Glutamatergic neuron (in vitro differentiated cells): ENCODE measurements around the gene MEN1. TPM values are rescaled to one million over a fixed set of nuclear protein-coding genes. Genes with fewer than 3 reads are reported as not detected.
A peak's percentile ranks its signal among the peaks of the same experiment; 100 is the strongest.

Experiments
- DNase-seq: peaks from one replicate; pipeline ENCODE4 v3.0.0; 2022
- H3K27ac Mint-ChIP-seq: one replicate; pipeline ENCODE4 v1.8.0; 2020; ENCODE audit warnings: mild to moderate bottlenecking, mixed read lengths, inconsistent platforms; ENCODE audit not compliant: unreplicated experiment
- H3K27me3 Mint-ChIP-seq: one replicate; pipeline ENCODE4 v1.8.0; 2020; ENCODE audit warnings: mild to moderate bottlenecking, moderate library complexity, mixed read lengths, inconsistent platforms; ENCODE audit not compliant: unreplicated experiment
- H3K36me3 Mint-ChIP-seq: one replicate; pipeline ENCODE4 v1.8.0; 2020; ENCODE audit warnings: mild to moderate bottlenecking, mixed read lengths, inconsistent platforms; ENCODE audit not compliant: unreplicated experiment
- H3K4me1 Mint-ChIP-seq: one replicate; pipeline ENCODE4 v1.8.0; 2020; ENCODE audit warnings: mild to moderate bottlenecking, low read depth, mixed read lengths, inconsistent platforms; ENCODE audit not compliant: unreplicated experiment
- H3K4me3 Mint-ChIP-seq: one replicate; pipeline ENCODE4 v1.8.0; 2020; ENCODE audit warnings: mild to moderate bottlenecking, mixed read lengths, inconsistent platforms; ENCODE audit not compliant: unreplicated experiment
- H3K9me3 Mint-ChIP-seq: one replicate; pipeline ENCODE4 v1.8.0; 2020; ENCODE audit warnings: mild to moderate bottlenecking, moderate library complexity, mixed read lengths, inconsistent platforms; ENCODE audit not compliant: unreplicated experiment
- CTCF ChIP-seq: fragments of 200-600 bp; sonication (generic); IDR thresholded peaks from one replicate; pipeline ENCODE4 v1.5.0; 2021; ENCODE audit not compliant: partially characterized antibody, unreplicated experiment
- total RNA-seq: library from RNA; stranded (reverse); fragmentation: NEBNext Ultra II Directional; extraction: Animal tissue kit (Norgen Biotek cat#: 25700); gene quantifications from one replicate; pipeline ENCODE4 v1.2.1, GENCODE V29; 2021; ENCODE audit not compliant: unreplicated experiment

The MEN1 gene
- total RNA-seq, 1 donor from 2014 or later = 39.7 TPM

- DNase-seq = no peak
- H3K27ac Mint-ChIP-seq = no peak overlapping the region
- peaks cover 5% of the 10 kb centered on the region for H3K9me3 Mint-ChIP-seq
- no peak overlapping the region for H3K4me3 Mint-ChIP-seq
- H3K27me3 Mint-ChIP-seq = peaks cover 8% of the 10 kb centered on the region
- H3K36me3 Mint-ChIP-seq = no peaks in the 10 kb centered on the region
- no peak for TF ChIP-seq CTCF
- peaks cover 12% of the 10 kb centered on the region for H3K4me1 Mint-ChIP-seq
These were observed 3.5 kb upstream of the MEN1 start for GRCh38 chr11:64813826-64814225.

GRCh38 chr11:64810891-64811272 is 531 bp upstream of the MEN1 start:
- H3K36me3 Mint-ChIP-seq = no peaks in the 10 kb centered on the region
- no peak for DNase-seq
- H3K4me1 Mint-ChIP-seq = peaks cover 6% of the 10 kb centered on the region
- TF ChIP-seq CTCF = no peak
- peaks cover 10% of the 10 kb centered on the region for H3K27me3 Mint-ChIP-seq
- H3K27ac Mint-ChIP-seq = peak overlapping the region; percentile 67
- peaks cover 7% of the 10 kb centered on the region for H3K9me3 Mint-ChIP-seq
- H3K4me3 Mint-ChIP-seq = peak overlapping the region; percentile 93

GRCh38 chr11:64809781-64810241 is 540 bp downstream of the MEN1 start:
- TF ChIP-seq CTCF = no peak
- H3K4me3 Mint-ChIP-seq = peak overlapping the region; percentile 93
- no peak overlapping the region for H3K27ac Mint-ChIP-seq
- H3K4me1 Mint-ChIP-seq = peaks cover 5% of the 10 kb centered on the region
- DNase-seq = peak; percentile 62
- H3K36me3 Mint-ChIP-seq = no peaks in the 10 kb centered on the region
- peaks cover 5% of the 10 kb centered on the region for H3K9me3 Mint-ChIP-seq
- H3K27me3 Mint-ChIP-seq = peaks cover 11% of the 10 kb centered on the region

DNA sequence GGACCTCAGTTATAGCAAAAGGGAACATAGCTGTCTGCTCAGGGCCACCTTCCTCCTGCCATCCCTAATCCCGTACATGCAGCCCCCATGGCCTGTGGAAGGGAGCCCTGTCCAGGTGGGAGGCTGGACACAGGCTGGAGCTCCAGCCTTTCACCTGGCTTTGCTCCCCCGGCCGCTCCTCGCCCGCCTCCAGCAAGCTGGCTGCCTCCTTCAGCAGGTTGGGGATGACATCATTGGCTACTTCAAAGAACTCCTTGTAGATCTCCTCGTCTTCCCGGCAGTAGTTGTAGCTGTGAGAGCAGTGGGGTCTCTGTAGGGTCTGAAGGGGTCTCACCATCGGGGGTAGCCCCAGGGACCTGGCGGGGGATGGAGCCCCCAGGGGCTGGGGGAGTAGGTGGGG is 4.9 kb downstream of the MEN1 start:
- no peak for TF ChIP-seq CTCF
- Mint-ChIP-seq H3K27me3 (peaks cover 9% of the 10 kb centered on the region), H3K27ac (no peak overlapping the region), H3K36me3 (no peaks in the 10 kb centered on the region), H3K4me3 (no peak overlapping the region), H3K4me1 (peaks cover 8% of the 10 kb centered on the region), H3K9me3 (peaks cover 8% of the 10 kb centered on the region)
- DNase-seq = no peak

GRCh38 chr11:64804346-64805210 is 5.8 kb downstream of the MEN1 start:
- no peak for TF ChIP-seq CTCF
- no peak for DNase-seq
- Mint-ChIP-seq H3K27ac (no peak overlapping the region), H3K36me3 (no peaks in the 10 kb centered on the region), H3K27me3 (peaks cover 11% of the 10 kb centered on the region), H3K9me3 (peaks cover 8% of the 10 kb centered on the region), H3K4me3 (peak overlapping the region; percentile 94), H3K4me1 (peaks cover 9% of the 10 kb centered on the region)
